Right ventricle myocardium superior (tissue), 1 donor: ENCODE results near the gene BTAF1. TPM values are rescaled to one million over a fixed set of nuclear protein-coding genes. Genes with fewer than 3 reads are reported as not detected.
A peak's percentile ranks its signal among the peaks of the same experiment; 100 is the strongest.
"Not testable (repeated sequence)": the region's sequence is repeated elsewhere in the genome, so short reads cannot be mapped to it uniquely, and the experiment has no call there.

Experiments
- ATAC-seq: fragments of 200-7000 bp; cut with Tn5 transposase; one replicate; pipeline ENCODE4 v1.9.1; 2020; ENCODE audit warnings: mild to moderate bottlenecking; ENCODE audit not compliant: poor library complexity
- DNase-seq: peaks from one replicate; pipeline ENCODE4 v3.0.0-alpha.2; 2020
- intact Hi-C: fragments of 100-400 bp; cut with DNase I; formaldehyde crosslinking; loops from one replicate; pipeline ENCODE4 v1.11.2; 2022
- long read RNA-seq: library from polyadenylated mRNA; unstranded; transcript quantifications from one replicate; pipeline ENCODE4 v2.0.0, GENCODE V29; 2021
- total RNA-seq: library from RNA; stranded (reverse); fragmentation: NEBNext Ultra II Directional; extraction: Animal tissue kit (Norgen Biotek cat#: 25700); gene quantifications from one replicate; pipeline ENCODE4 v1.2.1, GENCODE V29; 2021
- donor health status: DM: no; HTN: yes; CAD: no; lungs with severe emphysema.

The BTAF1 gene
- total RNA-seq, result 9.9 TPM
- long read RNA-seq, full-length matches to known transcripts, result 2 of 8 reads
- long read RNA-seq, partial matches to known transcripts, result 4 of 8 reads
- long read RNA-seq, other reads (novel, unspliced or antisense), result 2 of 8 reads

DNA sequence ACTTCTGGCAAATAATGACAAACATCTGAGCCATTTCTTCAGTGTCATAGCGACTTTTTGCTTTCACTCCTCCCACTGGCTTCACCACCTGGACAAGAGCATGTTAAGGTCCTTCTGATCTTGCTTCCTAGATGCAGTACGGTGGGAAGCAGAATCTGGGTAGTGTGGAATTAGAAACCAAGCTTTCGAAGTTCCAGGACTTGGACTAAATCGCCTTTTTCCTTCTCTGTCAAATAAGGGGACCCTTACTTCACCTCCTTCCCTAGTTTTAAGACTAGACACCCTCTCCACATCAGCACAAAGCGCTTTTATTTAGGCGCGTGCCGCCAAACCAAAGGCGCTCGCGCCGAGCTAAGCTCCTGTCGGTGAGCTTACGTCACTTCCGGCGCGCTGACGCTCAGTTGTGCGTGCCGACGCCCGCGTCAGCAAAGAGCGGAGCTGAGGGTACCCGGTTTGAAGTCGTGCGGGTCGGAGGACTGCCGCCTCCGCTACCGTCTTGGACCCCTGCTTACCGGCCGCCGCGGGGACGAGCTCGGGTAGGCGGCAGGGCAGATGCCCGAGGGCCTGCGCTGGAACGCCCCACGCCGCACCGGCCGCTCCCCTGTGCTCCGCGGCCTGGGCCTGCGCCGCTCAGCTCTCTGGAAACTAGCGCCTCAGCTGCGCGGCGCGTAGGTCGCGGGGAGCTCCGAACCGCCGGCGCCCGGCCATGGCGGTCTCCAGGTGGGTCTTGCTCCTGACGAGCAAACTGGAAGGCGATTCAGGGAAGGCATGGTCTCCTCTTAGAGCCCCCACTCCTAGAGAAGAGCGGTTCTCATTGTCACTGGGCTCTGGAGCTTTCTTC, at the start of gene BTAF1:
BTAF1 (plus strand) TSS at position 400 of the 841 bp plus-strand sequence; CDS start at position 707, 307 bp downstream.
- peak; percentile 98 for DNase-seq
- intact Hi-C loops, result no loop called here
- peak; percentile 100 for ATAC-seq

DNA sequence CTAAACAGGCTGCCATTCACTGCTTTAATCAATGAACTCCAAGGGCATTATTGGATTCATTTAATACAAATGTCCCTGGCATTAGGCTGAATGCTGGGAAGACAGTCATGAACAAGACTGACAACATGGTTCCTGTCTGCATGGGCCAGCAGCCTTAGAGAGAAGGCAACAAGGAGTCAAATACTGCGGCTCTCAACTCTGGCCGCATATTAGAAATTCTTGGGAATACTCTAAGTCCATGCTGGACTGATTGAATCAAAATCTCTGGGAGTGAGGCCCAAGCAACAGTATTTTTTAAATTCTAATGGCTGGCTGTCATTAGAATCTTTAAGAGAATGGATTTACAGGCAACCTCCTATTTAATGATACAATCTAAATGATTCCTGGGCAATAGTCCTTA, 48.4 kb upstream of the BTAF1 start:
- DNase-seq, result no peak
- no peak for ATAC-seq
- intact Hi-C loops, result no loop called here

DNA sequence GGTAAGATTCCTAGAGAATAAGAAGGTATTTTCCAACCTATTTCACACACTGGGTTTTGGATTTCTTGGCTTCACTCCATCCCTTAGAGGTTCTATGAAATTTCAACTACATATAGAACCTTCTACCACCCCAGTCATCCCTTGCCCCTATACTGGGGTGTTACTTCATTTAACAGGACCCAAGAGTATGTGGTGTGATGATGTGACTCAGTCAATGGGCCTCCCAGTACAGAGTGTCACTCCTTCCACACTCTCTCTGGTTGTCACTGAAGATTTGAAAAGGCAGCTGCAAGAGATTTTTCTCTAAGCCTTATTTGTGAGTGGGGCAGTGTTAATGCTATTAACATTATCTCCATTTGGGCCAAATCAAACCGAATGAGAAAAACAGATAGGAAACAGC, 47.8 kb upstream of the BTAF1 start:
- intact Hi-C loops, result no loop called here
- no peak for ATAC-seq
- no peak for DNase-seq

DNA sequence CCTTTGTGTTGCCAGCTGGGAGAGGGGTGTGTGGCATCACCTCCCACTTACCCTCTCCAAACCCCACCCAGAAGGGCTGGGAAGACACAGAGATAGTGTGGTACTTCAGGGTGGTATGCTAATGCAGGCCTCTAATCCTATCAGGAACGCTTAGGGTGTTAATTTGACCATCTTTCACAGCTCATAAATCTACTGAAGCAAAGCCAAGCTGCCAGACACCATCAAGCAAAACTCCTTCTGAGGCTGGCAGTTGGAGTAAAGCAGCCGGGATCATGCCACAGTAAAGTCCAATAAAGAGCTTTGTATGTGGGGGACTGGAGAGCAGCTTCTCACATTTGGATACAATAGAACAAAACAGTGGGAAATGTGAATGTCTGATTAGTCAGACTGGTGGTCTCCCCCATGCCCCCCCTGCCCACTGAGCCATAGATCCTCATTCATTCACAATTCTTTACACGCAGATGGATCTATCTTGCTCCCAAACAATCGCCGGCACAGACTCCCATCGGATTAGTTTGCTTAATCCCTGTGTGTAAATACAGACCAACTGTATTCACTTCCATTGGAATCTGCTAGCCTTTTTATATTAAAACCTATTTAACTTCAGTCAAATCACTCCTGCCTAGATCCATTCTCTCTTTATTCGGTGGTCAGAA, 43.9 kb upstream of the BTAF1 start:
- ATAC-seq, result no peak
- no peak for DNase-seq
- intact Hi-C loops, result no loop called here

DNA sequence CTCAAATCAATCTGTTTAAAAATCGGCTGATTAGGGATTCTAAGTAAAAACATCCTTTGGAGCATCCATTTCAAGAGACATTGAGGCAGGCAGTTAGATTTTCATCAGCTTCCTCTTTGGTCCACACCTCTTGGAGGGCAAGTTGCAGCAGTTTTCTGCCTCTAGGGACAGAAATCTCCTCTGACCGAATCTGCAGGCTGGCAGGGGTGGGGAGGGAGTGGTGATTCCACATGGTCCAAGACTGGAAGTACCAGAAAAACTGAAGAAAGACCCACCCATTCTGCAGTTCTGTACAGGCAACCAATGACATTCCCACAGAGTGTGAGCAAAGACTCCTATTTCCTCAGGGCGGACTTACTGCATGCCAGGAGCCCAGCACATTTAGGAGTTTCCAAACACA, 43.3 kb upstream of the BTAF1 start:
- DNase-seq (no peak), ATAC-seq (peak; percentile 23)
- intact Hi-C loops, result no loop called here

DNA sequence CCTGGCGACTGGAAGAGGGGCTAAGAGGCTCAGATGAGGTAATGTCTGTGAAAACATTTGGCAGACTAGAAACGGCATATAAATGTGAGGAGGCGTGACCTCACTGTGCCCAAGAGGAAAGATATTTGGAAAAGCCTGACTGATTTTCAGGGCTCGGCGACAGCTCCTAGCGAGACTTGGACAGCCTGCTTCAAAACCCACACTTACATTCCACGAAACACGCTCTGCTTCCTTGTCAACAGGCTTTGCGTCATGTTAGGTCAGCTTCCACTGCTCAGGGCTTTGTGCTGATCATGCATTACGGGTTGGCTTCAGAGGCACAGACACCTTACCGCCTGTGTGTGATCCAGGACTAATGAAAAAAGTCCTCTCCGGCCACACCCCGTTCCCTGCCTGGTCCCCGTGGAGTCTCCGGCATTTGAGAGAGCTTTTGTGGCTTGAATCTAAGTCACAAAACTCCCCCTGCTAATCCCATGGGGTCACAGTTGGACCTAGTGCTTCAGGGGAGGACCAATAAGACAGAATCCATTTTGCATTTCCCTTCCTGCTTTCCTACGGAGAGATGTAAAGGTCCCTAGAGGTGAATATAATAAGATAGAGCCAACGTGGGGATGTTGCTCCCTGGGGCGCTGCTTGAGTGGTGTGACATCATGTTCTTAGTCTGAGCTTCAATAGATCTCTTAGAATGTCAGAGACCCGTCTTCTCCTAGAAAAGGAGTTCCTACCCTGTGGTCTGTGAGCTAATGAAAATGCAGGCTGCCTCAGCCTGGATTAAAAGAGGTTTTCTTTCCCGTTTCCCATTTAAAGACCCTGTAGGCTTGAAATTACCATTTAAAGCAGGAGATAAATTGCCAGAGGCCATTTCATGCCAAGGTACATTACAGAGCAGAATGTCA, 39.8 kb upstream of the BTAF1 start:
- intact Hi-C loops, result no loop called here
- ATAC-seq (peak; percentile 85), DNase-seq (no peak)

DNA sequence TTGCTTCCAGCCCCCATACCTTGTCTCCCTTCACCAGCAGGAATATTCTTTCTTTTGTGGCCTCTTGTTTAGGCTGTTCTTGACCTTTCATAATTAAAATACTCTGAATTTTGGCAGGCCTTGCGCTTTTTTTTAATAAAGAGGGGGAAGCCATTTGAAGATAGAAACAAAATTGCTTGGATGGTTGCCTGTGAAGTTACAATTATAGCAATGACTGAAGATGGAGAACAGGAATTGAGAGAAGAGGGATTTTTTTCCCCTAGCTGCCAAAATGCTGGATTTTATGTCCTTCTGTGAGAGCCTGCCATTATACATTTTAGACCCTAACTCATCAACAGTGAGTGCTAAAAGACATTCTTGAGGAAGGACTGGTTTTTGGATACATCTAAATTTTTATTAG, 39.0 kb upstream of the BTAF1 start:
- intact Hi-C loops, result no loop called here
- no peak for DNase-seq
- ATAC-seq, result no peak

DNA sequence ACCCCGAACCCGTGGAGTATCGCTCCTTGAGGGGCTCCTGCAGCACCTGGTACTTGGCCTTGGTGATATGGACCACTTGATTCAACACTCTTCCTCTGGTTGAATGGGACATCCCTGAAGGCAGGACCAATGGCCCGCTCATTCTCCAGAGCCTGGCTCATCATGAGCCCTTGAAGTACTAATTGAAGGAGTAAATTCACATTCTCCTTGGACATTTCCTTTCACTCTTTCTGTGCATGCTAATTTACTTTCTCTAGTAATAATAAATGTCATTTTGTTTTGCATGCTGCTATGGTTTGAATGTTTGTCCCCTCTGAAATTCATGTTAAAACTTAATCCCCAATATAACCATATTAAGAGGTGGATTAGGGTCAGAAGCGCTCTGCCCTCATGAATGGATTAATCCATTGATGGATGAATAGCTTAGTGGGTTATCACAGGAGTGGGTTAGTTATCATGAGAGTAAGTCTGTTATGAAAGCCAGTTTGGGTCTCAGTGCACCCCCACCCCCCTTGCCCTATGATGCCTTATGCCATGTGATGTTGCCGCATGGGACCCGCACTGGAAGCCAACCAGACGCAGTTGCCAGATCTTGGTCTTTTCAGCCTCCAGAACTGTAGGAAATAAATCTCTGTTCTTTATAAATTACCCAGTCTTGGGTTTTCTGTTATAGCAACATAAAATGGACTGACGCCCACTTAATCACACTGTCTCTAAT, 38.0 kb upstream of the BTAF1 start:
- no peak for DNase-seq
- intact Hi-C loops, result no loop called here
- ATAC-seq, result no peak

DNA sequence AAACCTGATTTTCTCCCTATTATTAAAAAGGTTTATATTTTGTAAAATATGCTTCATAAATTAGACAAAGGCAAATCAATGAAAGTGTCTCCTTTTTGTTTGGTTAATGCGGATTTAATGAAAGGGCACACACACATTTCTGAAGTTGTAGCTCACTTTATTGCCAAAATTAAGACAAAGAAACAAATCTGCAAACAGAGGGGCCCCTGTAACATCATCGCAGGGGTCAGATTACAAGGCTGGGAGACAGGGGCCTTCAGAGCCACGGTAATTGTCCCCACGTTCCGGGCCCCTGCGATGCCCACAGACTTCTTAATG, 36.7 kb upstream of the BTAF1 start:
- ATAC-seq (no peak), DNase-seq (no peak)
- intact Hi-C loops, result no loop called here

DNA sequence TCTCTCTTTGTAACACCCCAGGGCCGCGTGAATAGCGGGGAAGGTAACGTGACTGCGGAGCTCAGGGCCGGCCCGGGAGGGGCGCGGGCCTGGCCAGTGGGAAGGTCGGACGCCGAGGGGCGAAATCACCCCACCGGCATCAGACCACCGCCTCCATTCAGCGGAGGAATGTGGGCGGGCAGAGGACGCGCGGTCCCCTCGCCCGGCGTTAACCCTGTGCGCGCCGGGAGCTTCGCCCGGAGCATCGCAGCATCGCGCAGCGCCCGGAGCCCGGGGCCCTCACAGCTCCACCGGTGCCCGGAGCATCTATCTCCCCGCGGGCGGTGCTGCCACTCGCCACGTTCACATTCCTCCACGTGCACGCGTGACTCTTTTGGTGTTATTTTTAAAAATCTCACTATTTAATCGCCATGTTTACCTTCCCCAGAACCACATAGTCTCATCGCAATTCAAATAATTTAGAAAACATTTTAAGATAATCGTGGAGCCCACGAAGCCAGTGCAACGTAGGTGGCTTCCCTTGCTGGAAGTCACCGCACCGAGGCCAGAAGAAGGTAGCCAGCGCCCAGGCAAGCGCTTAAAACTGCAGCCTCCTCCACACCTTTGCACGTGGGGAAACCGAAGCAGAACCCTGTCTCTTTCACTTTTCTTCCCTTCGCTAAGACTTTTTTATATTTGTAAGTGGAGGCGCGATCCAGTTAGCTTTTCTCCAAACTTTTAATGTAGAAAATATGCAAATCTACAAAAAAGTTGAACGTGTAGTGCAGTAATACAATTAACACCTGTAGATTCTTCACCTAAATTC, 36.1 kb upstream of the BTAF1 start:
- ATAC-seq (peak; percentile 54), DNase-seq (no peak)
- intact Hi-C loops, result no loop called here

DNA sequence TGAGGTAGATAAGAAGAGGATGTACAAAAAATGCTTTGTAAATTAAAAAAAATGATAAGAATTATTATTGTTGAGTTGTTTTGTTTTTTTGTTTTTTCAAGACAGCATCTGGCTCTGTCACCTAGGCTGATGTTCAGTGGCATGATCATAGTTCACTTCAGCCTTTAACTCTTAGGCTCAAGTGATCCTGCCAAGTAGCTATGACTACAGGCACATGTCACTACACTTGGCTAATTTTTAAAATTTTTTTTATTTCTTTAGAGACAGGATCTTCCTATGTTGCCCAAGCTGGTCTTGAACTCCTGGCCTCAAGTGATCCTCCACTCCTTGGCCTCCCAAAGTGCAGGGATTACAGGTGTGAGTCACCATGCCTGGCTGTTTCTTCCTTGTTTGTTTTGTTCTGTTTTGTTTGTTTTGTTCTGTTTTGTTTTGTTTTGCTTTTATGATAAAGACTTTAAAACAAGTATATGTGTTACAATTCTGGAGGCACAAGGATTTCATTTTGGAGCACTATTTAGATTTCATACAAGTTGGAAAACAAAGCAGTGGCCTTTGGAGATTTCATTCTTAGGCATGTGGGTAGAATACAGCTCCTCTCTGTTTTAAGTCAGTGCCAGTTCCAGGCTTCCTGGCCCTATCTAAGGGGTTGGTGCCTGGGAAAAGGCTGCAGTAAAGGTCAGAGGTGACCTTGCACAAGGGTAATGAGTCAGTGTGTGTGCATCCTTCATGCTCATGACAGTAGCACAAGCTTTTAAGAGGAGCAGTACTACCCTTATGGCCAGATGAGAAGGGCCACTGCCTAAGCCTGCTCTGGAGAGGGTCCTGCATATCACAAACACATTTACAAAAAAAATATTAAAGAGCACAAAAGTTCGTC, 32.2 kb upstream of the BTAF1 start:
- intact Hi-C loops, result no loop called here
- no peak for ATAC-seq
- no peak for DNase-seq

DNA sequence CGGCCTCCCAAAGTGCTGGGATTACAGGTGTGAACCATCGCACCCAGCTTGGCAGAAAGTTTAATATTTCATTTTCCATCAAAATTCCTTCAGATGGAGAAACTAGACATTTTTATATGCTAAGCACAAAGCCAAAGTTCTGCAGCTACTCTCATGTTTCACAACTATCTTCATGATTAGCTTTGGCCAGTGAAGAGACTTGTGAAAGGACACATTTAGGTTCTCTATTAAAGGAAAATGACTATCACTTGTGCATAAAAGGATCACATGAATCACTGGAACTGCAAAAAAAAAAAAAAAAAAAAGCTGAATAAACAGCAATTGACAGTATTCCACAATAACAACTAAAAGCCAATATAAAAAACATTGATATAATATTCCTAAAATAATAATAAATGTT, 30.5 kb upstream of the BTAF1 start:
- ATAC-seq (no peak), DNase-seq (no peak)
- intact Hi-C loops, result no loop called here

DNA sequence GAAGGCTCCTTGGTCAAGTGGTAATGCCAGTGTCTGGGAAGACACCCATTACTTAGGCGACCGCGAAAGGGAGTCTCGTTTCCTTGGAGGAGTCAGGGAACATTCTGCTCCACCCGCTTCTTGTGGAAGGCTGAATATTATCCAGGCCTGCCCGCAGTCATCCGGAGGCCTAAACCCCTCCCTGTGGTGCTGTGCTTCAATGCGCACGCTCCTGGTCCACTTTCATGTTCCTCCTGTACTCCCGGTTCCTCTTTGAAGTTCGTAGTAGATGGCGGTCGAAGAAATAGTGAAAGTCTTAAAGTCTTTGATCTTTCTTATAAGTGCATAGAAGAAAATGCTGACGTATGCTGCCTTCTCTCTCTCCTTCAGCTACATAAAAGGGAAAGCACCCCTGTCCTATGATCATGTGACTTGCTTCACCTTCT, 29.3 kb upstream of the BTAF1 start:
- DNase-seq, intact Hi-C loops, ATAC-seq: not testable (repeated sequence)

DNA sequence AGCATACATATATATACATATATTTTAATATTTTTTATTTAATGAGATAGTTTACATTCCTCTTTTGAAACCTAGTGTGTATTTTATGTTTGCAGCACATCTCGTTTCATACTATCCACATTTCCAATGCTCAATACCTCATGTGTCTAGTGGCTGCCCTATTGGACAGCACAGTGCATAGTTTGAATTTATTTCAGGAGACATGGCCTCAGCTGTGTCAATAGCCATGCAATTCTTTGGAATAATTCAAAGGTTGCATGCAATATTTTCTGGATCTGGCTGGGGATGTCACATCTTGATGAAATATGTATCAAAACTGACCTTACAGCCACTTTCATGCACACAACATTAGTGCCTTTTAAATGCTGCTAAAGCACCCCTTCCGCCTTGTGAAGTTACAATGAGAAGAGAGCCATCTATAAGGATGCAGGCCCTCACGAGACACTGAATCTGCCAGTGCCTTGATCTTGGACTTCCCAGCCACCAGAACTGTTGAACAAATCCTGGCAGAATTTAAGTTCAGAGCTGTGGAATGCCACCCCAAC, 27.3 kb upstream of the BTAF1 start:
- intact Hi-C loops, result no loop called here
- ATAC-seq (no peak), DNase-seq (no peak)

DNA sequence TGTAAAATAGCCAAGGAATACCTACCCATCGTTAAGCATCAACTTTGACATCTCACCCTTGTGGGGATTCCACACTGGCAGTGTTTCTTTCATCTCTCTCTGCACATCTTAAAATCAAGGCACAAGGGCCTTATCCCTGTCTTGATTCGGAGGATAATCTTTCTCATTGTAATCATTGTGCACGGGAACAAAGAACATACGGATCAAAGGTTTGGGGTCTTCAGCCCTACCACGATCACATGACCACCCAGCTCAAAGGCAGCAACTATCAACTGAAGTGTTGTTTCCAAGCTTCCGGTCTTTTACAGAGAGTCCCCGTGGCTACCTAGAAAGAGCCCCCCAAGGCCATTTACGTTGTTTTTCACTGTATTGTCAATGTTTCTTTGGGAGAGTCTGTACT, 26.1 kb upstream of the BTAF1 start:
- DNase-seq, result no peak
- ATAC-seq, result no peak
- intact Hi-C loops, result no loop called here

DNA sequence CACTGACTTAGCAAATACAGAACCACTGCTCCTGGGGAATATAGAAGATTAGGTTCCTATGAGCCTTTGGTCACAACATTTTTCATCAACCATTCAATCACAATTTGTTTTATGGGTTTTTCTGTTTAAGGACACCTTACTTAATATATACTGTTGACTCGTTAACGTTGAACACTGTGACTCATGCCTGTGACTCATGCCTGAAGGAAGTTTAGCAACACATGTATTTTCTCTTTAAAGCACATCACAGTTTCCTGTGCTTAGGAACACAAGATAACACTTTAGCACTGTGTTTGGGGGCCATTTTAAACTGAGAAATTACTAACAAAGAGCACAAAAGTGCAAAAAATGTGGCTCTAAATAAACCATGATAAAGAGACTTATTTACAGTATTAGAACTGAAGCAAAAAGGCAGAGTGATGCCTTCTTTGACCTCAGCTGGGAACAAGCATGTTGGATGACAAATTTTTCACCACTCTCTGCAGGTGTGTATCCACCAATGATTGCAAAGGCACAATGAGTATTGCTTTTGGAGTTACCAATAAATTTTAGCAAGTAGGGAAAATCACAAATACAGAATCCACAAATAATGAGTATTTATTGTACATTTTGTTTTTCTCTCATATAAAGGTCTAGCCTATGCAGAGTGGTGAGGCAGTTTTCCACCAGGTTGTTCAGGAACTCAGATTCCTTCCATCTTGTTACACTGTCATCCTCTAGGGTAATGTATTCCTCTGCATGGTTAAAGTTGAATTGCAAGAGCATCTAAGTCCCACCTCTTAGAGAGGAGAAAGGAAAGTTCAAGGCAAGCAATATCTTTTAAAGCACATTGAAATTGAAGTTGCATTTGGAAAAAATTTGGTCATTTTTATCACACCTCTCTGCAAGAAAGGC, 21.5 kb upstream of the BTAF1 start:
- ATAC-seq (peak; percentile 49), DNase-seq (no peak)
- intact Hi-C loops, result no loop called here
